ENCODE measurements around the gene FYB1.
"Not testable (repeated sequence)": the region's sequence is repeated elsewhere in the genome, so short reads cannot be mapped to it uniquely, and the experiment has no call there.

The FYB1 gene, protein sequence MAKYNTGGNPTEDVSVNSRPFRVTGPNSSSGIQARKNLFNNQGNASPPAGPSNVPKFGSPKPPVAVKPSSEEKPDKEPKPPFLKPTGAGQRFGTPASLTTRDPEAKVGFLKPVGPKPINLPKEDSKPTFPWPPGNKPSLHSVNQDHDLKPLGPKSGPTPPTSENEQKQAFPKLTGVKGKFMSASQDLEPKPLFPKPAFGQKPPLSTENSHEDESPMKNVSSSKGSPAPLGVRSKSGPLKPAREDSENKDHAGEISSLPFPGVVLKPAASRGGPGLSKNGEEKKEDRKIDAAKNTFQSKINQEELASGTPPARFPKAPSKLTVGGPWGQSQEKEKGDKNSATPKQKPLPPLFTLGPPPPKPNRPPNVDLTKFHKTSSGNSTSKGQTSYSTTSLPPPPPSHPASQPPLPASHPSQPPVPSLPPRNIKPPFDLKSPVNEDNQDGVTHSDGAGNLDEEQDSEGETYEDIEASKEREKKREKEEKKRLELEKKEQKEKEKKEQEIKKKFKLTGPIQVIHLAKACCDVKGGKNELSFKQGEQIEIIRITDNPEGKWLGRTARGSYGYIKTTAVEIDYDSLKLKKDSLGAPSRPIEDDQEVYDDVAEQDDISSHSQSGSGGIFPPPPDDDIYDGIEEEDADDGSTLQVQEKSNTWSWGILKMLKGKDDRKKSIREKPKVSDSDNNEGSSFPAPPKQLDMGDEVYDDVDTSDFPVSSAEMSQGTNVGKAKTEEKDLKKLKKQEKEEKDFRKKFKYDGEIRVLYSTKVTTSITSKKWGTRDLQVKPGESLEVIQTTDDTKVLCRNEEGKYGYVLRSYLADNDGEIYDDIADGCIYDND

DNA sequence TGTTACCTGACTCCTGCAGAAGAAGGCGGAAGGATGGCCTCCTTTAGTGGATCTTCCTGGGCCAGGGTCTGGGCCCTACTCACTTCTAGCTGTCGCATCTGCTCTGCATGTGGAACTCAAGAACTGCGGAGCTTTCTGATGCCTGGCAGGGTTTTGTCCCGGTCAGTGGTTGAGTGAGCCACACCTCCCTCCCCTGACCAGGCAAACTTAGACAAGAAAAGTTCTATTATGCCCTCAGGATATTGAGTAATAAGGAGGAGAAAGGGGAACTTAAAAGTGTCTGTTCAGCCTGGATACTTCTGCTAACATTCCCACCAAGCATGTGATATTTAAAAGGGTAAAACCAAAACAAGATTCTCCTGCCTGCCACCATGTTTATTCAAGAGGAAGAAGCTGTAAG lies at the start of gene FYB1:
Gene FYB1, minus strand, starts transcription at position 127 of the 400 bp plus-strand sequence. CDS start 16,603 bp downstream, outside the sequence.
- DNase-seq (ENCODE audit: low read depth in 3 of 3, low spot score in 1 of 3), result no peak

DNA sequence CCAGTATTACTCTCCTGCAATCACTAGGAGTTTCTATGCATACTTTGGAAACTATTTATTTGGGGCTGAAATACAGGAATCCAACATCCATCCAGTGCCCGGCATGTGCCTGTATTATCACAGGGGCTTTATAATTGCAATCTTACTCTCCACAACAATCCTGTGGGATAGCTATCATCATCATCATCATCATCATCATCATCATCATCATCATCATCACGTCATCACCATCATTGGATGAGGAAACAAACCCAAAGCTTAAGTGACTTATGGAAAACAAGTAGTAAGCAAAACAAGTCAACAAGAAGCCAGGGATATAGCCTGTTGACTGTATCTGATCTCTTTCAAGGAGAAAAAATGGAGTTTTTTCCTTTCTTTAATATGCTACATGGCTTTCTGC lies 47.8 kb upstream of the FYB1 start:
- DNase-seq (ENCODE audit: low read depth in 3 of 3, low spot score in 1 of 3), result no peak

DNA sequence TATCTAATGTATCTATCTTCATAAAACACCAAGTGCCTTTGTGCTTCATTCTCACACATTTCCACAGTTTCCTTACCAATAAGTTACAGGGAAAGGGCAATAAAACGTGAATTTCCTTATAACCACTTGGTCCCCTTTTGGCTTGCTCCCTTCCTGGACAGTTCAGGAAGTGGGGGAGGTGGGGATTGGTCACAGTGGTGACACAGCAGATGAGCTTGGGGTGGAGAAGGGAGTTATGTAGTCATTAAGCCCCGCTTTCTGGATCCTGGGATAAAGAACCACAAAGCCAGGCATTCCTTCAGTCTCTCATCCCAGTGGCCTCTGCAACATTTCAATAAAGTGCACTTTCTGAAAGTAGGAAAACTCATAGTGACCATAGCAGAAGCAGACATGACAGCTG lies 47.1 kb upstream of the FYB1 start:
- DNase-seq (ENCODE audit: low read depth in 3 of 3, low spot score in 1 of 3), result no peak

- no peak for DNase-seq (ENCODE audit: low read depth in 3 of 3, low spot score in 1 of 3)
These were observed 45.2 kb upstream of the FYB1 start for GRCh38 chr5:39264528-39264927.

DNA sequence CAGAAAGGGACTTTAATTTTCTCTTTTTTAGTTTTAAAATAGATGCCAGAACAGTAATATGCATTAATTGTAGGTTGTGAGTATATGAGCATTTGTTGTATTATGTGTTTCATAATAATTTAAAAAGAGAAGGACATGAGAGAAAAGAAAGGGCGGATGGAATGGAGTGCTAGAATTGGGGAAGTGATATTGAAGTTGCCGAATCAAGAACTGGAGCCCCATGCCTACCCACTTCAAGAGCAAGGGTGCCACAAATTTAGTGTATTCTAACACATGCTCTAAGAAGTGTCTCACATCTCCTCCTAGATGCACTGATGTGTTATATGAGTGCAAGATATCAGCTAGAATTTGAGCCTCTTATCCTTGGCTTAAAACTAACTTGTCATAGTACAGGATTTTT lies 43.6 kb upstream of the FYB1 start:
- no peak for DNase-seq (ENCODE audit: low read depth in 3 of 3, low spot score in 1 of 3)

DNA sequence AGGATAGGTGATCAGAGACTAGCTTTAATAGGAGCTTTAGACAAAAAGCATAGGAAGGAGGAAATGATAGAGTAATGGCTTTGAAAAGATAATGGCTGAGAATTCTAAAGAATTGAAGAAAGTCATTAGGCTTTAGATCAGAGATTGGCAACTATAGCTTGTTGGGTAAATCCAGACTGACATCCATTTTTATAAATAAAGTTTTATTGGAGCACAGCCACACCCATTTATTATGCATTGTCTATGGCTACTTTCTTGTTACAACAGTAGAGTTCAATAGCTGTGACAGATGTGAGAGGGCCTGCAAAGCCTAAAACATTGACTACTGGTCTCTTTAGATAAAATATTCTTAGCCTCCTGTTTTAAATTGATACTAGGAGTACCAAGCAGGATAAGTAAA lies 40.7 kb upstream of the FYB1 start:
- no peak for DNase-seq (ENCODE audit: low read depth in 3 of 3, low spot score in 1 of 3)

GRCh38 chr5:39257554-39257953 lies 38.2 kb upstream of the FYB1 start:
- DNase-seq (ENCODE audit: low read depth in 3 of 3, low spot score in 1 of 3), result no peak

- DNase-seq (ENCODE audit: low read depth in 3 of 3, low spot score in 1 of 3), result no peak
These were observed 37.3 kb upstream of the FYB1 start for GRCh38 chr5:39256477-39257235.

- DNase-seq (ENCODE audit: low read depth in 3 of 3, low spot score in 1 of 3), result no peak
These were observed 36.0 kb upstream of the FYB1 start for GRCh38 chr5:39255406-39255805.

DNA sequence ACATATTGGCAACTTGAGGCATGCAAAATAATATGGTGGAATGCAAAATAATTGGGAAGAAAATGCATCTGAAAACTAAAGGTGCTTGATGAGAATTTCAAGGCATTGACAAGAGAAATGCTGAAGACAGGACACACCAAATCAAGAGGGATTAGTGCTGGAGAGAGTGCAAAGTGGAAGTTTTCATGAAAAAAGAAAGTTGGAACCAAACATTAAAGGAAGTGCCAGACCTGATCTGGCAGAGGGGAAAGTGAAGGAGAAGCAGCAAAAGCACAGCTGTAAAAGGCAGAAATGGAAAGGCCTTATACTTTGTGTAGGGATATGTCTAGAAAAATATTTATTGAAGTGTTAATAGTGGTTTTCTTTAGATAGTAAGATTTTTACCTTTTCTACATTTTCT lies 35.3 kb upstream of the FYB1 start:
- DNase-seq (ENCODE audit: low read depth in 3 of 3, low spot score in 1 of 3), result no peak

- DNase-seq (ENCODE audit: low read depth in 3 of 3, low spot score in 1 of 3), result no peak
These were observed 33.8 kb upstream of the FYB1 start for GRCh38 chr5:39253196-39253595.

DNA sequence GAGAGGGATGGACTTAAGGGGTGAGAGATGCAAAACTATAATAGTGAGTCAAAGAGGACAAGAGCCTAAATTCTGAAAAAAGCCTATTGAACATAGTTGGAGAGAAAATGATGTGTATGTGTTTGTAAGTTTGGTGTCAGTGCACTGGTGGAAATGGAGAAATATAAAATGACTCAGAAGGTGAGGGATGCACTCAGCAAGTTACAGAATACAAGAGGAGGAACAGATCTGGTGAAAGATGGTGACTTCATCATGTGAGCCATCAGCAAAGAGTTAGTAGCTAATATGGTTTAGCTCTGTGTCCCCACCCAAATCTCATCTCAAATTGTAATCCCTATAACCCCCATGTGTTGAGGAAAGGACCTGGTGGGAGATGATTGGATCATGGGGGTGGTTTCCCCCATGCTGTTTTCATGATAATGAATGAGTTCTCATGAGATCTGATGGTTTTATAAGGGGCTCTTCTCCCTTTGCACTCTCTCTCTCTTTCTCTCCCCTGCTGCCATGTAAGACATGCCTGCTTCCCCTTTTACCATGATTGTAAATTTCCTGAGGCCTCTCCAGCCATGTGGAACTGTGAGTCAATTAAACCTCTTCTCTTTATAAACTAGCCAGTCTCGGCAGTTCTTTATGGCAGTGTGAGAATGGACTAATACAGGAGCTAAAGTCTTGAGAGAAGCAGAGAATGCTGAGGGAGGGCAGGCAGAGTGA lies 30.4 kb upstream of the FYB1 start:
- DNase-seq (ENCODE audit: low read depth in 3 of 3, low spot score in 1 of 3), result no peak

DNA sequence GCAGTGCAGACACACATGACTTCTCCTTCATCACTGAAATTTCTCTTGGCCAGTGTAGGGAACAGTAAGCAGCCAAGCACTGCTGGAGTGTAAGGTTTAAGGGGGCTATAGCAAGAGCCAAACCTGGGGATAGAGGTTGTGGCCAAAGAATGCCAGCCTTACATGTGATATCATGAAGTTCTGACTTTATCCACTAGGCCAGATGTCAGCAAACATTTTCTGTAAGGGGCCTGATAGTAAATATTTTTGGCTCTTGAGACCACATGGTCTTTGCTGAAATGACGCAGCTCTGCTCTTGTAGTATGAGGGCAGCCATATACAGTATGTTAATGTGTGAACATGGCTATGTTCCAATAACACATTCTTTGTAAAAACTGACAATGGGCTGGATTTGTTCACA lies 29.7 kb upstream of the FYB1 start:
- no peak for DNase-seq (ENCODE audit: low read depth in 3 of 3, low spot score in 1 of 3)

DNA sequence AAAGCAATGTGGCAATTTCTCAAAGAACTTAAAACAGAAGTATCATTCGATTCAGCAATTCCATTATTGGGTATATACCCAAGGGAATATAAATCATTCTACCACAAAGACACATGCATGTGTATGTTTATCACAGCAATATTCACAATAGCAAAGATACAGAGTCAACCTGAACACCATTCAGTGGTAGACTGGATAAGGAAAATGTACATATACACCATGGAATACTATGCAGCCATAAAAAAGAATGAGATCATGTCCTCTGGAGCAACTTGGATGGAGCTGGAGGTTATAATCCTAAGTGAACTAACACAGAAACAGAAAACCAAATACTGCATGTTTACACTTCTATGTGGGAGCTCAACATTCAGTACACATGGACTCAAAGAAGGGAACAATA lies 21.4 kb upstream of the FYB1 start:
- DNase-seq (ENCODE audit: low read depth in 3 of 3, low spot score in 1 of 3), result no peak

- DNase-seq (ENCODE audit: low read depth in 3 of 3, low spot score in 1 of 3), result no peak
These were observed 19.2 kb upstream of the FYB1 start for GRCh38 chr5:39238366-39239105.

- DNase-seq (ENCODE audit: low read depth in 3 of 3, low spot score in 1 of 3), result no peak
These were observed 17.4 kb upstream of the FYB1 start for GRCh38 chr5:39236718-39237117.

DNA sequence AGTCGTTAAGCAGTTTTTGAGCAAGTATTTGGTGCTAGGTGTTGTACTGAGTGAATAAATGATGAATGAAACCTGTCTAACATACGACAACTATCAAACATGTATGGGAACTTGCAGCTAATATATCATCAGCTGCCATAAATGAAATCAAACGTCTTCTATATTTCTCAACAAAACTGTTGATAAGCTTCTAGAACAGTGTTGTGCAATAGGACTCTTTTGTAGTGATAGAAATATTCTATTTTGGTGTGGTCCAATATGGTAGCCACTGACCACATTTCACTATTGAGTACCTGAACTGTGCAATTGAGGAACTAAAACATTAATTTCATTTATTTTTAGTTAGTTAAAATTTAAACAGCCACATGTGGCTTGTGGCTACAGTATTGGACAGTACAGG lies 16.3 kb upstream of the FYB1 start:
- no peak for DNase-seq (ENCODE audit: low read depth in 3 of 3, low spot score in 1 of 3)

GRCh38 chr5:39234494-39234893 lies 15.1 kb upstream of the FYB1 start:
- DNase-seq (ENCODE audit: low read depth in 3 of 3, low spot score in 1 of 3), result not testable (repeated sequence)

GRCh38 chr5:39233783-39234182 lies 14.4 kb upstream of the FYB1 start:
- DNase-seq (ENCODE audit: low read depth in 3 of 3, low spot score in 1 of 3), result no peak

All from stimulated activated CD4-positive, alpha-beta T cell treated with anti-CD3 and anti-CD28 coated beads, TNF-alpha, amount 100 ng/mL, for 1 hour (primary cell).